Parathyroid adenoma (tissue), 2 donors: ENCODE results near the gene UGT2A2.

Experiments
- H2AFZ ChIP-seq: fragments of 300-600 bp; sonication (generic); one replicate; pipeline ENCODE4 v1.7.0; 2017; ENCODE audit warnings: antibody characterized with exemption, mild to moderate bottlenecking
- H3K27ac ChIP-seq: fragments of 300-600 bp; sonication (generic); one replicate; pipeline ENCODE4 v1.7.0; 2017
- H3K27me3 ChIP-seq: fragments of 300-600 bp; sonication (generic); one replicate; pipeline ENCODE4 v1.7.0; 2017; ENCODE audit warnings: low read length; ENCODE audit not compliant: control insufficient read depth, insufficient read depth
- H3K36me3 ChIP-seq: fragments of 300-600 bp; sonication (generic); one replicate; pipeline ENCODE4 v1.7.0; 2017; ENCODE audit warnings: low read length; ENCODE audit not compliant: control insufficient read depth, insufficient read depth
- H3K4me1 ChIP-seq: fragments of 300-600 bp; sonication (generic); one replicate; pipeline ENCODE4 v1.7.0; 2017; ENCODE audit warnings: control low read depth
- H3K4me2 ChIP-seq: fragments of 300-600 bp; sonication (generic); one replicate; pipeline ENCODE4 v1.7.0; 2017; ENCODE audit warnings: low read length
- H3K4me3 ChIP-seq: fragments of 300-600 bp; sonication (generic); one replicate; pipeline ENCODE4 v1.7.0; 2017; ENCODE audit warnings: low read depth, low read length
- H3K79me2 ChIP-seq: fragments of 300-600 bp; sonication (generic); one replicate; pipeline ENCODE4 v1.7.0; 2017; ENCODE audit warnings: control low read depth
- H3K9ac ChIP-seq: fragments of 300-600 bp; sonication (generic); one replicate; pipeline ENCODE4 v1.7.0; 2017; ENCODE audit warnings: mild to moderate bottlenecking
- H3K9me3 ChIP-seq: fragments of 300-600 bp; sonication (generic); one replicate; pipeline ENCODE4 v1.7.0; 2017; ENCODE audit warnings: low read length; ENCODE audit not compliant: control insufficient read depth
- TF ChIP-seq, protein P1 (sequence below): fragments of 300-600 bp; sonication (generic); IDR thresholded peaks from one replicate; pipeline ENCODE4 v1.7.0; 2017; ENCODE audit warnings: antibody characterized with exemption, mild to moderate bottlenecking
- donor health status: primary hyperparathyroidism.

The UGT2A2 gene

DNA sequence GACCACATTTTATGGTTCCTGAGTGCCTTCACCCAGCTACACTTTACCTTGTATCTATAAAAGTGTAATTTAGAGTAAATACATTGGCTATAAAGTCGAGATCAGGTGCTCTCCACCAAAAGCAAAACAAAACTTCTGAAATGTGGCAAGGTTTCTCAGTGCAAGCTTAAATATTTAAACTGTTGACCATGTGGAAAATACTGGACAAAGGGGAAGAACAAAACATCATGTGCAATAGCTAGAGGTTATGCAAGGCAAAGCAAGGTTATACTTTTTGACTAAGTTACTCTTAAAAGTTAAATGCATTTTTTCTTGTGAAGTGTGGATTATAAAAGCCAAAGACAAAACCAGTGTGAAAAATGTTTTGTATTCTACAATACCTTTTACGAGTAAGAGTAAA is 55.9 kb downstream of the UGT2A2 start:
- Histone ChIP-seq H3K4me3 (no peak overlapping the region), H3K4me1 (no peaks in the 10 kb centered on the region), H3K36me3 (no peaks in the 10 kb centered on the region), H3K9me3 (no peaks in the 10 kb centered on the region), H3K27me3 (no peaks in the 10 kb centered on the region), H3K27ac (no peak overlapping the region), H3K9ac (no peak overlapping the region), H3K79me2 (no peaks in the 10 kb centered on the region), H2AFZ (no peak overlapping the region), H3K4me2 (no peak overlapping the region)
- TF ChIP-seq, protein P1, sequence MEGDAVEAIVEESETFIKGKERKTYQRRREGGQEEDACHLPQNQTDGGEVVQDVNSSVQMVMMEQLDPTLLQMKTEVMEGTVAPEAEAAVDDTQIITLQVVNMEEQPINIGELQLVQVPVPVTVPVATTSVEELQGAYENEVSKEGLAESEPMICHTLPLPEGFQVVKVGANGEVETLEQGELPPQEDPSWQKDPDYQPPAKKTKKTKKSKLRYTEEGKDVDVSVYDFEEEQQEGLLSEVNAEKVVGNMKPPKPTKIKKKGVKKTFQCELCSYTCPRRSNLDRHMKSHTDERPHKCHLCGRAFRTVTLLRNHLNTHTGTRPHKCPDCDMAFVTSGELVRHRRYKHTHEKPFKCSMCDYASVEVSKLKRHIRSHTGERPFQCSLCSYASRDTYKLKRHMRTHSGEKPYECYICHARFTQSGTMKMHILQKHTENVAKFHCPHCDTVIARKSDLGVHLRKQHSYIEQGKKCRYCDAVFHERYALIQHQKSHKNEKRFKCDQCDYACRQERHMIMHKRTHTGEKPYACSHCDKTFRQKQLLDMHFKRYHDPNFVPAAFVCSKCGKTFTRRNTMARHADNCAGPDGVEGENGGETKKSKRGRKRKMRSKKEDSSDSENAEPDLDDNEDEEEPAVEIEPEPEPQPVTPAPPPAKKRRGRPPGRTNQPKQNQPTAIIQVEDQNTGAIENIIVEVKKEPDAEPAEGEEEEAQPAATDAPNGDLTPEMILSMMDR = no peak

DNA sequence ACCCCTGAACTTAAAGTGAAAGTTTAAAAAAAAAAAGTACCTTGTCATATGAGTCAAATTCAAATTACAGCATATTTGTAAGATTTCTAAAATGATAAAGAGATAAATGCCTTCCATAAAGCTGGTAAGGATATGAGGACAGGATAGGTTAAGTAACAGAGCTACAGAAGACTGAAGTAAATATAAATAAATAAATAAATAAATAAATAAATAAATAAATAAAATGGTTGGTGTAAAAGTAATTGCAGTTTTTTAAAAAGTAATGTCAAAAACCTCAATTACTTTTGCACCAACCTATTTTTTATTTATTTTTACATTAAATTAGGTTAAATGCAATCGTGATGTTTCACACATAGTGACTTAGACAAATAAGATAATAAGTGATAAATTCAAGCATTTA is 62.2 kb downstream of the UGT2A2 start:
- Histone ChIP-seq H3K9me3 (no peaks in the 10 kb centered on the region), H3K27ac (no peak overlapping the region), H3K9ac (no peak overlapping the region), H3K27me3 (no peaks in the 10 kb centered on the region), H3K4me2 (no peak overlapping the region), H3K4me3 (no peak overlapping the region), H3K4me1 (no peaks in the 10 kb centered on the region), H3K36me3 (no peaks in the 10 kb centered on the region), H2AFZ (no peak overlapping the region), H3K79me2 (no peaks in the 10 kb centered on the region)
- TF ChIP-seq, protein P1 = no peak

DNA sequence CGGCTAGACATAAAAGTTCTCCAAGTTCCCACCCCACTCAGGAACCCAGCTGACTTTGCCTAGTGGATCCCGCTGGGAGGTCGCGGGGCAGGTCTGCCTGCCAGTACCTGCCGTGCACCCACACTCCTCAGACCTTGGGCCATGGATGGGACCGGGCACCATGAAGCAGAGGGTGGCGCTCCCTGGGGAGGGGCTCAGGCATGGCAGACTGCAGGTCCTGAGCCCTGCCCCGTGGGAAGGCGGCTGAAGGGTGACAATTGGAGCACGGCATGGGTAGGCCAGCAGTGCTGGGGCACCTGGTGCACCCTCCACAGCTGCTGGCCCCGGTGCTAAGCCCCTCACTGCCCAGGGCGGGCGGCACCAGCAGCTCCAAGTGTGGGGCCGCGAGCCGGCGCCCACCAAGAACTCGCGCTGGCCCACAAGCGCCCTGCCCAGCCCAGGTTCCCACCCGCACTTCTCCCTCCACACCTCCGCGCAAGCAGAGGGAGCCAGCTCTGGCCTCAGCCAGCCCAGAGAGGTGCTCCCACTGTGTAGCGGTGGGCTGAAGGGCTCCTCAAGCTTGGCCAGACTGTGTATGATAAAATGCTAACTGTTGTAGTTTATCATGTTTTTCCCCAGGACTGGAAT is 63.1 kb downstream of the UGT2A2 start:
- Histone ChIP-seq H3K36me3 (no peaks in the 10 kb centered on the region), H3K4me2 (no peak overlapping the region), H3K9me3 (no peaks in the 10 kb centered on the region), H3K4me3 (no peak overlapping the region), H3K4me1 (no peaks in the 10 kb centered on the region), H3K79me2 (no peaks in the 10 kb centered on the region), H3K9ac (no peak overlapping the region), H3K27me3 (no peaks in the 10 kb centered on the region), H3K27ac (no peak overlapping the region), H2AFZ (no peak overlapping the region)
- TF ChIP-seq, protein P1 = no peak

DNA sequence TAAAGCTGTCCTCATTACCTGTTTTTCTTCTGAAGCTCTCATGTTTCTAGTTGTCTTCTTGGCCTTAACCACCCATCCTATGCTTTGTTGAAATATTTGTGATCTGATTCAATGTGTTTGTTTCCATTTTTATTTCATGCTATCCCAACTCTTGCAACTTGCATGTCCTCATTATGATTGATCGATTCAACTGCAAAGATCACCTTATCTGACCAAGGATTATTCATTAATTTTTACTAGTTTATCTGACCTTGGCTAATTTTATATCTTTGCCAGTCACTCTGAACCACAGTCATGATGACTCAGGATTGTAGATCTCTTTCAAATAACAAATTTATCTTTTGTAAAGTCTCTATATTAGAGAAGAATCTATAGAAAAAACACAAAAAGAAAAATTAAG is 70.7 kb downstream of the UGT2A2 start:
- no peaks in the 10 kb centered on the region for H3K79me2 ChIP-seq
- no peaks in the 10 kb centered on the region for H3K4me1 ChIP-seq
- no peaks in the 10 kb centered on the region for H3K36me3 ChIP-seq
- TF ChIP-seq, protein P1 = no peak
- H3K9ac ChIP-seq = no peak overlapping the region
- H3K4me2 ChIP-seq = no peak overlapping the region
- H3K27me3 ChIP-seq = no peaks in the 10 kb centered on the region
- H3K9me3 ChIP-seq = no peaks in the 10 kb centered on the region
- no peak overlapping the region for H3K27ac ChIP-seq
- no peak overlapping the region for H3K4me3 ChIP-seq
- no peak overlapping the region for H2AFZ ChIP-seq

DNA sequence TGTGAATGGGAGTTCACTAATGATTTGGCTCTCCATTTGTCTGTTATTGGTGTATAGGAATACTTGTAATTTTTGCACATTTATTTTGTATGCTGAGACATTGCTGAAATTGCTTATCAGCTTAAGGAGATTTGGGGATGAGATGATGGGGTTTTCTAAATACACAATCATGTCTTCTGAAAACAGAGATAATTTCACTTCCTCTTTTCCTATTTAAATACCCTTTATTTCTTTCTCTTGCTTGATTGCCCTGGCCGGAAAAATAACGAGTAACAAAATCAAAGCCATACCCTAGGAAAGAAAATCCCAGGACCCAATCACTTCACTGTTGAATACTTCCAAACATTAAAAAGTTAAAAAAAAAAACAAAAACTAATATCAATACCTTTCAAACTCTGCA is 76.0 kb downstream of the UGT2A2 start:
- no peak overlapping the region for H3K27ac ChIP-seq
- H3K9me3 ChIP-seq = no peaks in the 10 kb centered on the region
- H3K27me3 ChIP-seq = no peaks in the 10 kb centered on the region
- no peaks in the 10 kb centered on the region for H3K4me1 ChIP-seq
- no peak overlapping the region for H3K9ac ChIP-seq
- H3K4me2 ChIP-seq = no peak overlapping the region
- H3K36me3 ChIP-seq = no peaks in the 10 kb centered on the region
- H3K79me2 ChIP-seq = no peaks in the 10 kb centered on the region
- H3K4me3 ChIP-seq = no peak overlapping the region
- TF ChIP-seq, protein P1 = no peak
- no peak overlapping the region for H2AFZ ChIP-seq
